Inflammatory macrophage (primary cell): Measurements from ENCODE around the gene SH2B3.
"Not testable (repeated sequence)": the region's sequence is repeated elsewhere in the genome, so short reads cannot be mapped to it uniquely, and the experiment has no call there.

ENCODE experiments used
- DNase-seq, 2 donors: peaks; one replicate each; pipeline ENCODE4 v3.0.0-alpha.2; 2020 to 2022

Gene SH2B3

GRCh38 chr12:111444925-111445725 is 39.4 kb downstream of the SH2B3 start:
- DNase-seq: peak; percentile 88 to 90

DNA sequence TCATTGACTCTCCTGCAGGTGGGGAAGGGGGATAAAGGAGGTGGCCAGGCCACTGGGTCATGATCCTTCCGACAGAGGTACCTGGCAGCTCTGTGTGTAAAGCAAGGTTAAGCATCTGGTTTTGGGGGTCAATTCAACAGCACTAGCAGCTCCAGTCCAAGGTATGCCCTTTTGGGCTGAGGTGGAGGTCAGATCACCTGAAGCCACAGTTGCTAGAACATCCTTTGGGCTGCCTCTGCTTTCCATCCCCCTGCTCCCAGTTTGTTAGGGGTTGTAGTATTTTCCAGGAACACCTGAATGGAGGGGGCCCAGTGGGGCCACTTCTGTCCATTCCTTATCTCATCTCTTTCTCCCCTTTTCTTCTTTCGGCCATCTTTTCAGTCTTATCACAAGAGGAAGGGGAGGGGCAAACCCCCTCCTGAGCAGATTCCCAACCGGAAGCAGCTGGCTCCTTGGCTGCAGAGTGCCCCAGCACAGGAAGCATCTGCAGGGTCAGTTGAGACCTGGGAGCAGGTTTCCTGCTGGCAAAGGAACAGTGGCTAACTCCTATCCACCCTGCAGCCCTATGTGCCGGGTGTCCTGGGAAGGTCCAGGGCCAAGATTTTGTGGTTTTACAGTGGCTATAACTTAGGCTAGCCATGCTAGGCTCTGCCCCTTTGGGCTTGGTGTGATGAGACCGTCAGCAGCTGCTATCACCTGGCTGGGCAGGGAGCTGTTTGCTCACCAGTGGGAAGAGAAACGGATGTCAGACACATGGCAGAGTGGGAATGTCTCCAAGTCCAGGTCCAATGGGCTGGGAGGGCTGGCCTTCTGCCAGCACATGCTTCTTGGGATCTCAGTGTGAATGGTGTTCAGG is 40.2 kb downstream of the SH2B3 start:
- no peak for DNase-seq

- no peak for DNase-seq
Observed at GRCh38 chr12:111446631-111447570, 41.2 kb downstream of the SH2B3 start.

GRCh38 chr12:111447571-111448265 is 42.0 kb downstream of the SH2B3 start:
- no peak for DNase-seq

GRCh38 chr12:111448266-111448830 is 42.6 kb downstream of the SH2B3 start:
- no peak for DNase-seq

- DNase-seq: peak in 1 of 2 donors; percentile 31
Observed at GRCh38 chr12:111448846-111449790, 43.4 kb downstream of the SH2B3 start.

GRCh38 chr12:111450676-111451075 is 45.0 kb downstream of the SH2B3 start:
- DNase-seq: no peak

GRCh38 chr12:111451232-111451631 is 45.5 kb downstream of the SH2B3 start:
- DNase-seq: no peak

DNA sequence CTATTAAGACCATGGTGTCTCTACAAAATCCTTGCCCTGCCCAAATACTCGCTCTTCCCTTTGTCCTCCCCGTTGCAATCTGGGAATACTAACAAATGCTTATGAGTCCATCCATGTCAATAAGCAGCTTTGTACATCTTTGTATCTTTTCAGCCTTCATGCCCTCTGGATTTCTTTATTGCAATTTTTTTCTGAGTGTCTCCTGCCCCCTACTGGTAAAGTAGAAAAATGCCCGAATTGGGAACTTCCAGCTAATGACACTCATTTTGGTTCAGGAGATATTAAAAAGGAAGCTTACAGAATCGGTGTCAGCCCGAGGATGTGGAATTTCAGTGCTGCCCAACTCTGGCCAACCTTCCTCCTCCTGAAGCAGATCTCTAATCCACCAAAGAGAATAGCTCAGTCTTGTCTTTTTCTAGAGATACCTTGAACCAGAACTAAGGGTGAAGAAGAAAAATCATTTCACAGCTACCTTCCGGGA is 46.0 kb downstream of the SH2B3 start:
- peak; percentile 60 to 74 for DNase-seq

GRCh38 chr12:111453071-111453989 is 47.6 kb downstream of the SH2B3 start:
- DNase-seq: no peak

DNA sequence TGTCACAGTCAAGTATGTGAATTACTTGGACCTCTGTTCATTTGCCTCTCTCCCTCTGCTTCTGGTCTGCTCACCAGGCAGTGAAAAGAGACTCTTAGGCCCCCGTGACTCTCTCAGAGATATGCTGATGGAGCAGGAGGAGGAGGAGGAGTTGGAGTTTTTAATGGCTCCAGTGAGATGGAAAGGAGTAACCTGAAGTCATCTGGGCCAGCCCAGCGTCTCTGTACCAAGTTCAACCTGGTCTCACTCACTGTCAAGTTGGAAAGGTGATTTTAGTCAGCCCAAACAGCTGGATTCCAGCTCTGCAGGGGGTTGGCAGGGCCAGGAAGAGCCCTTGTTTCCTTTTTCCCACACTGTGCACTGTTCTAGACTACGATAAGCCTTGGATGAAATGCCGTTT is 48.6 kb downstream of the SH2B3 start:
- DNase-seq: no peak

DNA sequence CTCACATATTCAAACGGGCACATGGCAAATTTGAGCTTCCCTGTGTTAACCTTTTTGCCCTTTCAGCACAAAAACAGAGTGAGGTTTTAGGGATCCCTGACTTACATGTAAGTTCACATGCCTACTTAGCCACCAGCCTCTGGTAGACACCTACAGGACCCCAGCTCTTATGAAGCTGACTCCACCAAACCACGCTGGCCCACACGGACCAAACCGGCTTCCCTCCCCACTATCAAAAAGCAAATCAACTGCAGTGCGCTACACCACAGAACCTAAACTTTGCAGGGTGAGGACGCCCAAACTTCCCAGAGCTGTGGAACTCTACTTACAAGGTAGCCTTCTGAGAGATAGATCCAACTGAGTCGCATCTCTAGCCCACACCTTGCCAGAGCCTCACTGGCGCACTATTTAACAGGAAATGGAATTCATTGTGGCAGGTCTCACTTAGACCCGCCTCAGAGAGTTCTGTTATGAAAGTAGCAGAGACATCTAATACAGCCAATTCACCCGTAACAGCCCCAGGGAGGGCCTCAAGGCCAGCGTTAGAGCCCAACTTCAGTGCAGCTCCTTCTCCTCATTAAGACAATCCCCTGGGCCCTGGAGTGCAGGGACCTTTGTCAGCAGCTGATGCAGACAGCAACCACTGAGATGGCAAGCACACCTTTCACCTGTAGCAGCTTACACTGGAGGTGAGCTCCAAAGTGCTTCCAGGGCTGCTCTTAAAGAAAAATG is 49.2 kb downstream of the SH2B3 start:
- no peak for DNase-seq

- no peak for DNase-seq
Observed at GRCh38 chr12:111455448-111456320, 50.0 kb downstream of the SH2B3 start.

GRCh38 chr12:111457071-111457470 is 51.3 kb downstream of the SH2B3 start:
- DNase-seq: no peak

DNA sequence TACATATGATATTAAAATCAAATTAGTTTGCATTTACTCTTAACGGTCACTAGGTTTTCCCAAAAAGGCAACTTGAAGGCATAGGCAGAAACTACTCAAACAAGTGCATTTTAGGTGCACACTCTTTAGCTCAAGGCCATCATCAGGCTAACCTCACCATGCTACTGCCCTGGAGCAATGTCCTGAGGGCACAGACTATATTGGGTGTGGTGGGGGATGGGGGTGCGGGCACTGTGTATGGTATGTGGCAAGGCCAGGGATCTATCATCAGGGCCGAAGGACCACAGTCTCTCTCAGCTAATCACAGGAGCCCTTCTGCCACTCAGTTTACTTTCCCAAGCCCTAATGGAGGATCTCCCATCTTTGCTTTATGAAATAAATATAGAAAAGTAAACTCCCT is 51.9 kb downstream of the SH2B3 start:
- no peak for DNase-seq

GRCh38 chr12:111458546-111459172 is 52.9 kb downstream of the SH2B3 start:
- no peak for DNase-seq

DNA sequence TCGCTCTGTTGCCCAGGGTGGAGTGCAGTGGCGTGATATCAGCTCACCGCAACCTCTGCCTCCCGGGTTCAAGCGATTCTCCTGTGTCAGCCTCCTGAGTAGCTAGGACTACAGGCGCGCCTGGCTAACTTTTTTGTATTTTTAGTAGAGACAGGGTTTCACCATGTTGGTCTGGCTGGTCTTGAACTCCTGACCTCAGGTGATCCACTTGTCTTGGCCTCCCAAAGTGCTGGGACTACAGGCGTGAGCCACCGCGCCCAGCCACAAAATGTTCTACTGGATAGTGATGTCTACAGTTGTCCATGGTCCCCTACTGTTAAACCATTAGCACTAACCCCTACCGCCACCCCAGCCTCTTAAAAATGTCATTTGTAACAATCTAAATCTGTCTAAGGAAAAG is 54.4 kb downstream of the SH2B3 start:
- DNase-seq: not testable (repeated sequence)
